Limb (tissue), 2 donors: ENCODE data around the gene ESYT1.
A peak's percentile ranks its signal among the peaks of the same experiment; 100 is the strongest.

Source experiments
- DNase-seq, 2 donors: peaks; one replicate each; pipeline ENCODE4 v3.0.0-alpha.2; 2016; ENCODE audit errors: extremely low spot score in 2 of 2

The ESYT1 gene

DNA sequence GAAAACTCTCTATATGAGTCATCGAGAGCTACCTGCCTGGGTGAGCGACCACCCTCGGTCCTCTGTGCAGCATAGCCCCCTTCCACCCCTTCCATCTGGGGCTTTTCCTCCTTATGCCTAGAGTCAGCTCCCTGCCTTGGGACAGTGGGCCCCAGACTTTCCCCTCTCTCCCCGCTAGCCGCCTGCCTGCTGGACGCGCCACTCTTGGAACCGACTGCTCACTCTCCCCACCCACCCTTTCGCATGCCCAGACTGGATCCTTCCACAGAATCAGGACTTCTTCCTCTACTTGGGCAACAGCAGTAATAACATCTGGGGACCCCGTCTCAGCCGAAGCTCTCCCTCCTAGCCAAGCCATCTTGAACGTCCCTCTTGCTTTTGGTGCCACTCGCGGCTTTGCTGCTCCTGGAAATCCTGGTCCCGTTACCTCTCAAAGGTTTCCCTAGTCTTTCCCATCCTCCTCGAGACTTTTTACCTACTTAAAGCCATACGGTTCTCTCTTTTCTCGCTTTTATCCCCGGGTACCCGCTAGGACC lies 671 bp downstream of the ESYT1 start:
- DNase-seq, result peak in 1 of 2 donors; percentile 64

DNA sequence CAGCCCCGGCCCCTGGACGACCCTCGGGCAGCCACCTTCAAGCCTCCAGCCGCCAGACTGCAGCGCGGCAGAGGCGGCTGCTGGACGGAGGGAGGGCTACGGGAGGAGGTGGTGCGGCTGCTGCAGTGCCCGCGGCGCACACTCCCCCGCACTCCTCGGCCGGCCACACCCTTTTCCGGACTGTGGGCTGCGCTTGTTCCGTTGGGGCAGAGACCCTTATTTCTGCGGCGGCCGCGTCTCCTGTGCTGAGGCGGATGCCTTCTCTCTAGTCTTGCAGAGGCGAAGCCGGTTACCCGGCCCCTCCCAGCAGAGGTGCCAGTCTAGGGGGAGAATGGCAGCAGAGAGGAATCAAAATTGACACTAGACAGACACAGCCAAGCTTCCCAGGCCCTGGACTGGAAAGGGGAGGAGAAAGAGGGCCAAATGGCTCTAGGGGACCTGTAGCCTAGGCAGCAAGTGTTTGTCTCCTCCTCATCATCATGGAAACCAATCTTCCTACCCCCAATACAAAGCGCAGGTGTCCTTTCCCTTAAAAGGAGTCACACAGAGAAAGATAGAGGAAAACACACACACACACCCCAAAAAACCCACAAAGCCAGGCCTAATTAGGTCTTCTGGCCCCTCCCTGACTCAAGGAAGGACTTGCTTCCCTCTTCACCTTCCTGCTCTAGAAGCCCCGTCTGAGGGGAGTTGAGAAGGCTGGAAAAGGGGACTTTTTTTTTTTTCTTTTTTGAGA lies 1.3 kb downstream of the ESYT1 start:
- DNase-seq, result peak; percentile 36 to 74

GRCh38 chr12:56129942-56130495 lies 2.0 kb downstream of the ESYT1 start:
- DNase-seq, result no peak

DNA sequence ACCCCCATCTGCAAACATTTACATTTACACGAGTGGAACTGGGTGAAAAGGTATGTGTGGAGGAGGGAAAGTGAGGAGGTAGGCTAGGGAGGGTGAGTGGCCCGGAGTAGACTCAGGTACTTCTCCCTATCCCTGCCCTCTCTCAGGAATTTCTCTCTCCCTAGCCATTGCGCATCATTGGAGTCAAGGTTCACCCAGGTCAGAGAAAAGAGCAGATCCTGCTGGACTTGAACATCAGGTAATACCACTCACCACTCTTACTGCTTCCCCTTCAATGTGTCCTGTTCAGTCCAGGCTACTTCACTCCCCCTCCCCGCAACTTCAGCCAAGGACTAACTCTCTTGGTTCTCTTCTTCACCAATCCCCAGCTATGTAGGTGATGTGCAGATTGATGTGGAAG lies 2.8 kb downstream of the ESYT1 start:
- no peak for DNase-seq

GRCh38 chr12:56134897-56135296 lies 6.8 kb downstream of the ESYT1 start:
- DNase-seq, result no peak

DNA sequence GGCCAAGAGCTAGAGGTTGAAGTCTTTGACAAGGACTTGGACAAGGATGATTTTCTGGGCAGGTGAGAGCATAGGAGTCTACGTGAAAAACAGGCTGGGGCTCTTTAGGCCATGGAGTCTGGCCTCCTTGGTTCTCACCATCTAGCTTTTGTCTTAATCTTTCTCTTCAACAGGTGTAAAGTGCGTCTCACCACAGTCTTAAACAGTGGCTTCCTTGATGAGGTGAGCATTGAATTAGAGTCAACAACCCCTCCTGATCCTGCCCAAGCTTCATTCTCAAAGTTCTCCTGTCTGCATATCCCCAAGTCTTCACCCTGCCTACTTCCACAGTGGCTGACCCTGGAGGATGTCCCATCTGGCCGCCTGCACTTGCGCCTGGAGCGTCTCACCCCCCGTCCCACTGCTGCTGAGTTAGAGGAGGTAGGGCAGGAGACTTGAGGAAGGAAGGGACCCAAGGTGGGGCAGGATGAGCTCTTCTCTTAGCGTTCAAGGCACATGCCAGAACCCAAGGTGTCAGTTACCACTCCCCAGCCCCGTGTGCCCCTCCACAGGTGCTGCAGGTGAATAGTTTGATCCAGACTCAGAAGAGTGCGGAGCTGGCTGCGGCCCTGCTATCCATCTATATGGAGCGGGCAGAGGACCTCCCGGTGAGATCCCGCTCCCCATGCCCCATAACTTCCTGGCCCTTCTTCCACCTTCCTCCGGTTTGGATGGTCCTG lies 9.9 kb downstream of the ESYT1 start:
- DNase-seq, result no peak

DNA sequence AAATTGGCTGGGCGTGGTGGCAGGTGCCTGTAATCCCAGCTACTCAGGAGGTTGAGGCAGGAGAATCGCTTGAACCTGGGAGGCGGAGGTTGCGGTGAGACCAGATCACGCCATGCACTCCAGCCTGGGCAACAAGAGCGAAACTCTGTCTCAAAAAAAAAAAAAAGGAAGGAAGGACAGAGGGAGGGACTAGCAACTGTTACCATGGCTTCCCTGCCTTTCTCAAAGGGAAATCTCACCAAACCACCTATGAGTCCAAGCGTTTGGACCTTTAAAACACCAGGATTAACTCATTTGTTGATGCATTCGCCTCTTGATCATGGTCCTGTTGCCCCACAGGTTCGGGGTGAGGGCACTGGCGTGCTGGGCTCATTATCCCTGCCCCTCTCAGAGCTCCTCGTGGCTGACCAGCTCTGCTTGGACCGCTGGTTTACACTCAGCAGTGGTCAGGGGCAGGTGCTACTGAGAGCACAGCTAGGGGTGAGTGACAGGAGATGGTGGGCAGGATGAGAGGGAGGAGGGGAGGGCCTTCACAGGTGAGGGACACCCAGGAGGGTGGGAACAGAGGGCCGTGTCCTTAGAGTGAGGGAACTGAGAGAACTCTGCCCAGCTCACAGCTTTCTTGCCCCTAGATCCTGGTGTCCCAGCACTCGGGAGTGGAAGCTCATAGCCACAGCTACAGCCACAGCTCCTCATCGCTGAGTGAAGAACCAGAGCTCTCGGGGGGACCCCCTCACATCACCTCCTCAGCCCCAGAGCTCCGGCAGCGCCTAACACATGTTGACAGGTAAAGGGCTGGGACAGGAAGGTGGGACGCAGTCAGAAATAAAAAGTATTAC lies 14.1 kb downstream of the ESYT1 start:
- DNase-seq, result no peak

- no peak for DNase-seq
Observed at GRCh38 chr12:56143217-56143616, 15.2 kb downstream of the ESYT1 start.

GRCh38 chr12:56143870-56144269 lies 15.8 kb downstream of the ESYT1 start:
- no peak for DNase-seq

DNA sequence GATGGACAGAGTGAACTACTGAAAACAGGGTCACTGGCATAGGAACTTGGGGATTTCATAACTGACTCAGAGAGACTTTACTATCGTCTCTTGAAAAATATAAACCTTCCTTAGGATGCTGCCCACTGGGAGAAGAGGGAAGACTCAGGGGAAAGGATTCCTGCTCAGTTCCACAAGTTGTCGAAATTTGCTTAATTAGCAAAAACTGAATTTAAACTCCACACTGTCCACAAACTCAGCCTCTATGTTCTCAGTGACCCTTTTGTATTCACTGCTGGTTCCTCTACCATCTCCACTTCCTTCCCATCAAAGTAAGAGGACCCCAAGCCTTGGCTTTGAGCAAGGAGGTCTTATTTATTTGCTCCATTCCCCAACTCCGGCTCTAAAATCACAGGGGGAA lies 17.1 kb downstream of the ESYT1 start:
- no peak for DNase-seq

DNA sequence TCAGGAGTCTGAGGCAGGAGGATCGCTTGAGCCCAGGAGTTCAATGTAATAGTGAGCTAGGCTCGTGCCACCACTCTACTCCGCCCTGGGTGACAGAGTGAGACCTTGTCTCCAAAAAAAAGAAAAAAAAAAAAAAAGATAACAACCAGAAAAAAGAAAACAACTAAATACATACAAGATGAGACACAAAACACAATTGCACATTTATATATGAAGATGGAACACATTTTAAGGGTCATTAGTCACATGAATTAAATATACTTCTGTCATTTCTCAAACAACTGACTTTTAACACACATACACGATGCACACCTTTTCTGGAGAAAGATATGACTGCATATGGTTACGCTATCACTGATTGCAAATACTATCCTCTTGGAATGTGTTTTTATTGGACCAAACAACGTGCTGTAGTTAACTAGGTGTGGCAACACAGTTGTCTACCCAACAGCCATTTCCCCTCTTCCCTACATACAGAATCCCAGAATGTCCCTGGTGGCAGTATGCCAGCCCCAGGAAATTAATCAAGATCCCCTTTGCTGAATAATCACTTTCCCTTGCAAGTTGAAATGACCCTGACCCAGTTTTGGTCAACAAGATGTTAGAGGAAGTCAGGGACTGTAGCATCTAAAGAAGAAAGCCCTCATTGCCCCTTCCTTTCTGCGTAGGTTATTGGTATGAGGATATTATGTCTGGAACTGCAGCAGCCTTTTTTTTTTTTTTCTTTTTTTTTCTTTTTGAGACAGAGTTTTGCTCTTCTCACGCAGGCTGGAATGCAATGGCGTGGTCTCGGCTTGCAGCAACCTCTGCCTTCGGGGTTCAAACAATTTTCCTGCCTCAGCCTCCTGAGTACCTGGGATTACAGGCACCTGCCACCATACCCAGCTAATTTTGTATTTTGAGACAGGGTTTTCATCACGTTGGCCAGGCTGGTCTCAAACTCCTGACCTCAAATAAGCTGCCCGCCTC lies 18.7 kb downstream of the ESYT1 start:
- no peak for DNase-seq

GRCh38 chr12:56150563-56150962 lies 22.5 kb downstream of the ESYT1 start:
- DNase-seq, result no peak

DNA sequence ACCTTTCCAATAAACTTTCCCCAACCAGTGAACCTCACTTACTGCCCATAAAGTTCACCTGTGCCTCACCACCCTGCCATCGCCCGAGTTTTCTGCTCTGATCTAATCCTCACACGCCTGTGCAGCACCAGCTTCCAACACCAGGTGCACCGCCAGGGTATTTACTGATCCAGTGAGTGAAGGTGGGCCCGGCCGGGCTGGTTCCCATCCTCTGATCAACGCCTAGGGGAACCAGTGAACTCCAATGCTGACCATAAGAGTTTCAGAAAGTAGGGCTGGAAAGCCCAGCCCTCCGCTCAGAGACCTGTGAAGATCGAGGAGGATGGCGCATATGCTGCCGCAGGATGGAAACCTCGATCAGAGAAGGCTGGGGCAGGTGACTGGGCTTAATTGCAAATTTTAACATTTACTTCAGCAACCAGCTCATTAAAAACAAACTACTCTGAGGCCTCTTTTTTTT lies 23.6 kb downstream of the ESYT1 start:
- DNase-seq, result peak in 1 of 2 donors; percentile 53

DNA sequence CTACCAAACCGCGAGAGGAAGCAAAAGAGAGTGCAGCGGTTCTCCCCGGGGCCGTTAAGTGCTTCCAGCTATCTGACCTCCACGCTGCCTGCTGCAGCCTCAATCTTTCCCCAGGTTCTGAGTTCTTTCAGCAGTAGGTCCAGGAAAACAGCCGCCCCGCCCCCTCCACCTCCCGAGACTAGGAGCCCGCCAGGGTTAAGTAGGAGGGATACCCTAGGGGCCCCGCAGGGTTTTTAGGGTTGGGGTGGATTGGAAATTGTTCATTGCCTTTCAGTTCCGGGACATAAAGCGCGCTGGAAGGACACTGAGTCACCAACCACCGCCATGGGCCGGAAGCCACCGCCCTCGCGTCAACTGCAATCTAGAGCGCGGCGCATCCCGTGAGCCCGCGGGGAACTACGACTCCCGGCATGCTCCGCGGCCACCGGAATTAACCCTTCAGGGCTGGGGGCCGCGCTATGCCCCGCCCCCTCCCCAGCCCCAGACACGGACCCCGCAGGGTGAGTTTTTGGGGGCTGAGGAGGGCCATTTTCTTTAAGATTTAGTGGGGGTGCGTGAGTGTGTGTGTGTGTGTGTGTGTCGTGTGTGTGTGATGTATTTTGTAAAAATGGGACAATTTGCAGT lies 24.2 kb downstream of the ESYT1 start, which contains the start of gene MYL6B:
MYL6B (plus strand) TSS at position 456 of the 624 bp plus-strand sequence. CDS start 1,332 bp downstream, outside the sequence.
- peak; percentile 93 to 94 for DNase-seq

DNA sequence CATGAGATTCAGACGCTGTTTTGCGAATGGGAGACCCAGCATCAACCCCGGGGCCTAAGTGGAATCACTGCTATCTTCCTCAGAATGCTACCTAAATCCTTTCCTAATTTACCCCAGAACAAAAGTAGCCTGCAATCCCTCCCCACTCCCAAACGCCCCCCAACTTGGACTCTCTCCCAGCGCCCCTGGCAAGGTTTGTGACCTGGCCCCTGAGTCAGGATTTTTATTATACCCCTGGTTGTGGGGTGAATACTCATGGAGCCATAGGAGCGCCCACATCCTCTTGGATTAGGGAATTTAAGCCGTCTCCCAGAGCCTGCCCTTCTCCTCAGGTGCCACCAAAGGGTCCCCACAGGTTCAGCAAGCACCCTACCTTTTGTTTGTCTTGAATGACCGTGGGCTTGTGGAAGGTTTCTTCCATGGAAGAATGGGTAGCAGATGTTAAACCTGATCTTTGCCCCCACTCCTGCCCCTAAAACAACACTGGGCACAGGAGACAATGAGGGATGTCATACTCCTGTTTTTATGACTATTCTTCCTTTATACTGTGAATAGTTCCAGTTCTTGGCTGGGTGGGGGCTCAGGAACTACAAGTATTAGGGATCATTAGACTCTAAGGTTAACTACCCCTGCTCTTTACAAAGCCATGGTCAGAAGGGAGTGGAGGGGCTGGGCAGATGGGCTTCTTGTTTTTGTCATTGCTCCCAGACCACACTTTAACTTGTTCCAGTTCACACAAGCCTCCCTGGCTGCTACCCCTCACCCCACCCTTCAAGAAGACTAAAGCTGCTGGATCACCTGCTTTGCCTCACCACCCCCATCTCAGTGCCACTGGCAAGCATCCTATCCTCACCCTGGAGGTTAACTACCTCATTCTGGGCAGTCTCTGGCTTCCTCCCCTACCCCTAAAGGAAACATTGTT lies 24.9 kb downstream of the ESYT1 start:
- no peak for DNase-seq

GRCh38 chr12:56153678-56154065 lies 25.6 kb downstream of the ESYT1 start:
- no peak for DNase-seq

DNA sequence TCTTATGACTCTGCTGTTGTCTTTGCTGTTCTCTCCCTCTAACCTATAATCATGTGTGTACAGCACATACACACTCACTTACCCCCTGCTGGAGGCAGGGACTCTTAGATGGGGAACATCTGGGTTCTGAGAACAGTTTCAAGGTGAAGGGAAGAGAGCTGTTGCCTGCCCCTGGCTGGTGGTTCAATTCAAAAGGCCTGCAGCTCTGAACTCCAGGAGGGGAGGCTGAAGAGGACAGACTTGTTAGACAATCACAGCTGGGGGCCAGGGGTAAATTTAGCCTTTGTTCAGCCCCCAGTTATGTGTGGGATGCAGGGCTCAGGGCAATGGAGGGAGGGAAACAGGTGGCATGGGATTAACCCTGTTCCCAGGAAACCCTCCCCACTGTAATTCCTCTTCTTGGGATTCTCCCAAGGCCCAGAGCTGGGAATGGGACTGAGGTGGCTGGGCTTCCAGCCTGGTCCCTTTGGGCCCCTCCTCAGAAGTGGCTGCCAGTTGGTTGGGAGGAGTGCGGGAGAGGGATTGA lies 26.2 kb downstream of the ESYT1 start:
- DNase-seq, result peak in 1 of 2 donors; percentile 50

DNA sequence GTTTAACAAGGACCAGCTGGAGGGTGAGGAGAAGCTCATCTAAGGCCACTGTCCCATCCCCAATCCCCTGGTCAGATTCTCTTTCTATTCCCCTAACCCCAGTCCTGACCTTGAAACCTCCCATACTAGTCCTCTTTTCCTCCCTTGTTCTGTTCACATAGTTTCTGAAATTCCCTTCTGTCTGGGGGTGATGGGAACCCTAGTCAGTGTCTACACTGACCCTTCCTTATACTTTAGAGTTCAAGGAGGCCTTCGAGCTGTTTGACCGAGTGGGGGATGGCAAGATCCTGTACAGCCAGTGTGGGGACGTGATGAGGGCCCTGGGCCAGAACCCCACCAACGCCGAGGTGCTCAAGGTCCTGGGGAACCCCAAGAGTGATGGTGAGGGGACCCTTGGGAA lies 26.8 kb downstream of the ESYT1 start:
- DNase-seq, result no peak
